ENCODE results near the gene CFAP74.

CFAP74 gene

GRCh38 chr1:1917995-1918900 lies 85.3 kb downstream of the CFAP74 start:
- H3K4me1 Mint-ChIP-seq: peaks cover 22% of the 10 kb centered on the region
- no peaks in the 10 kb centered on the region for H3K36me3 Mint-ChIP-seq (ENCODE audit: low read depth)
- no peak for TF ChIP-seq CTCF (IDR thresholded peaks at IDR 0.05; ENCODE audit: unreplicated experiment in 3 of 3)
- H3K27ac Mint-ChIP-seq: no peak overlapping the region
- peak overlapping the region; percentile 57 to 62 (median 57) for H3K4me3 Mint-ChIP-seq
- peaks cover 13% of the 10 kb centered on the region for H3K27me3 Mint-ChIP-seq (ENCODE audit: low read depth)
- H3K9me3 Mint-ChIP-seq: no peaks in the 10 kb centered on the region

GRCh38 chr1:1917304-1917976 lies 86.1 kb downstream of the CFAP74 start:
- Mint-ChIP-seq H3K36me3 (ENCODE audit: low read depth) (no peaks in the 10 kb centered on the region), H3K27me3 (ENCODE audit: low read depth) (peaks cover 13% of the 10 kb centered on the region), H3K9me3 (no peaks in the 10 kb centered on the region), H3K27ac (no peak overlapping the region), H3K4me1 (peaks cover 22% of the 10 kb centered on the region), H3K4me3 (peak overlapping the region; percentile 43 to 62 (median 57))
- TF ChIP-seq CTCF (IDR thresholded peaks at IDR 0.05; ENCODE audit: unreplicated experiment in 3 of 3): no peak

GRCh38 chr1:1916851-1917251 lies 86.7 kb downstream of the CFAP74 start:
- peaks cover 13% of the 10 kb centered on the region for H3K27me3 Mint-ChIP-seq (ENCODE audit: low read depth)
- peaks cover 22% of the 10 kb centered on the region for H3K4me1 Mint-ChIP-seq
- no peak for TF ChIP-seq CTCF (IDR thresholded peaks at IDR 0.05; ENCODE audit: unreplicated experiment in 3 of 3)
- no peak overlapping the region for H3K27ac Mint-ChIP-seq
- H3K4me3 Mint-ChIP-seq: peak overlapping the region in 1 of 3 experiments; percentile 42
- H3K36me3 Mint-ChIP-seq (ENCODE audit: low read depth): no peaks in the 10 kb centered on the region
- H3K9me3 Mint-ChIP-seq: no peaks in the 10 kb centered on the region

GRCh38 chr1:1915911-1916840 lies 87.4 kb downstream of the CFAP74 start:
- TF ChIP-seq CTCF (IDR thresholded peaks at IDR 0.05; ENCODE audit: unreplicated experiment in 3 of 3): no peak
- H3K9me3 Mint-ChIP-seq: no peaks in the 10 kb centered on the region
- H3K36me3 Mint-ChIP-seq (ENCODE audit: low read depth): no peaks in the 10 kb centered on the region

GRCh38 chr1:1914971-1915692 lies 88.5 kb downstream of the CFAP74 start, which contains the start of gene CALML6:
Gene CALML6, plus strand, starts transcription at chr1:1915260. Its CDS starts 21 bp downstream, at chr1:1915281.
- Mint-ChIP-seq H3K27me3 (ENCODE audit: low read depth) (peaks cover 13% of the 10 kb centered on the region), H3K9me3 (no peaks in the 10 kb centered on the region), H3K4me1 (peaks cover 26% of the 10 kb centered on the region), H3K27ac (no peak within 1 kb of the TSS), H3K4me3 (peak within 1 kb of the TSS in 1 of 3 experiments; percentile 63), H3K36me3 (ENCODE audit: low read depth) (no peaks in the 10 kb centered on the region)
- no peak for TF ChIP-seq CTCF (IDR thresholded peaks at IDR 0.05; ENCODE audit: unreplicated experiment in 3 of 3)

More at GRCh38 chr1:1915911-1916840, 87.4 kb downstream of the CFAP74 start:
- H3K4me3 Mint-ChIP-seq: peak overlapping the region in 1 of 3 experiments; percentile 50
- H3K4me1 Mint-ChIP-seq: peaks cover 22% of the 10 kb centered on the region
- peaks cover 13% of the 10 kb centered on the region for H3K27me3 Mint-ChIP-seq (ENCODE audit: low read depth)
- H3K27ac Mint-ChIP-seq: no peak overlapping the region
